K562 (cell line): ENCODE results near the gene IGF2.

Experiments
- BACH1 ChIP-seq: fragments of 200-800 bp; sonication (Bioruptor generic); IDR thresholded peaks from 2 replicates; pipeline ENCODE4 v1.6.1; 2016; ENCODE audit warnings: missing genetic modification characterization, missing compliant biosample characterization
- BMI1 ChIP-seq: fragments of 150-350 bp; IDR thresholded peaks from 2 replicates; pipeline ENCODE4 v1.6.1; 2014; ENCODE audit warnings: low read length
- CEBPB ChIP-seq: fragments of 450-650 bp; IDR thresholded peaks from 2 replicates; pipeline ENCODE4 v1.6.1; 2016; ENCODE audit warnings: missing genetic modification characterization, missing compliant biosample characterization
- CHAMP1 ChIP-seq: fragments of 450-650 bp; IDR thresholded peaks from 2 replicates; pipeline ENCODE4 v1.6.1; 2016; ENCODE audit warnings: mild to moderate bottlenecking
- E2F5 ChIP-seq: sonication (generic); formaldehyde crosslinking; IDR thresholded peaks from 2 replicates; pipeline ENCODE4 v1.8.0; 2022; ENCODE audit warnings: mild to moderate bottlenecking, missing genetic modification reagents
- EP300 ChIP-seq: IDR thresholded peaks from 2 replicates; pipeline ENCODE4 v1.6.1; 2012; ENCODE audit warnings: low read length, improper control_type of control experiment
- FOXA1 ChIP-seq: fragments of 450-650 bp; IDR thresholded peaks from 2 replicates; pipeline ENCODE4 v1.6.1; 2016; ENCODE audit warnings: mild to moderate bottlenecking, borderline replicate concordance
- GABPB1 ChIP-seq: sonication (generic); formaldehyde crosslinking; IDR thresholded peaks from 2 replicates; pipeline ENCODE4 v1.8.0; 2022; ENCODE audit warnings: mild to moderate bottlenecking, missing genetic modification reagents
- POLR2A ChIP-seq: fragments of 450-650 bp; conservative IDR thresholded peaks from 2 replicates; pipeline ENCODE4 v1.6.1; 2016
- RCOR1 ChIP-seq, 2 experiments: IDR thresholded peaks; 2 replicates each; pipeline ENCODE4 v1.6.1; 2012; ENCODE audit warnings: low read depth in 2 of 2, low read length in 2 of 2, borderline replicate concordance in 1 of 2, improper control_type of control experiment in 1 of 2
- TEAD2 ChIP-seq: fragments of 450-650 bp; IDR thresholded peaks from 2 replicates; pipeline ENCODE4 v1.6.1; 2016; ENCODE audit warnings: missing genetic modification characterization, control low read depth, missing compliant biosample characterization
- TEAD4 ChIP-seq, 2 experiments: sonication (generic) in 1 of 2; formaldehyde crosslinking in 1 of 2; IDR thresholded peaks; 2 replicates each; pipeline versions ENCODE4 v1.6.1 to v1.8.0; 2012 to 2022; ENCODE audit warnings: borderline replicate concordance in 1 of 2, inconsistent platforms in 1 of 2, low read length in 1 of 2, mild to moderate bottlenecking in 1 of 2, missing genetic modification reagents in 1 of 2
- ZNF174 ChIP-seq: fragments of 250-450 bp; sonication (Bioruptor Pico); IDR thresholded peaks from 2 replicates; pipeline ENCODE4 v1.4.0; 2020; ENCODE audit warnings: mild to moderate bottlenecking
- ZNF384 ChIP-seq: IDR thresholded peaks from 2 replicates; pipeline ENCODE4 v1.6.1; 2012; ENCODE audit warnings: low read depth, low read length, improper control_type of control experiment

- TF ChIP-seq ZNF384 = no peak
- TF ChIP-seq EP300 = no peak
- no peak for TF ChIP-seq FOXA1
- no peak for TF ChIP-seq ZNF174 (CRISPR knock-in tag)
- TF ChIP-seq BMI1 = no peak
- no peak for TF ChIP-seq TEAD4 (IDR thresholded peaks at IDR 0.05; ENCODE audit: low read length)
- TF ChIP-seq TEAD4 (CRISPR knock-in tag; IDR thresholded peaks at IDR 0.05; ENCODE audit: borderline replicate concordance) = no peak
- no peak for TF ChIP-seq POLR2A
- TF ChIP-seq BACH1 = no peak
- TF ChIP-seq E2F5 (CRISPR knock-in tag) = no peak
- TF ChIP-seq GABPB1 = no peak
- no peak for TF ChIP-seq CHAMP1
- no peak for TF ChIP-seq RCOR1 (IDR thresholded peaks at IDR 0.05; ENCODE audit: borderline replicate concordance in 1 of 2, low read depth in 2 of 2, low read length in 2 of 2)
- TF ChIP-seq TEAD2 (tag) = no peak
- no peak for TF ChIP-seq CEBPB
Measured at GRCh38 chr11:2130881-2131352, 8.3 kb downstream of the IGF2 start.
